ENCODE measurements around the gene COL4A2.

- TF ChIP-seq CTCF (IDR thresholded peaks at IDR 0.05) (no peak), POLR2A (IDR thresholded peaks at IDR 0.05) (no peak)
Observed at GRCh38 chr13:110498327-110498726, 191.2 kb downstream of the COL4A2 start.
